H1 (cell line): ENCODE measurements around the gene PRKCA. TPM values are rescaled to one million over a fixed set of nuclear protein-coding genes. Genes with fewer than 3 reads are reported as not detected.

Experiments used
- CTCF ChIA-PET: fragments of 300-600 bp; sonication (Branson Sonifier 250); formaldehyde crosslinking; loops from one replicate; lab custom pipeline; 2021; ENCODE audit not compliant: partially characterized antibody; lab: Charles Lee
- POLR2A ChIA-PET: fragments of 300-600 bp; sonication (Branson Sonifier 250); formaldehyde crosslinking; loops from one replicate; lab custom pipeline; 2021; ENCODE audit warnings: inconsistent platforms; ENCODE audit not compliant: partially characterized antibody; lab: Charles Lee
- DNase-seq, 2 experiments: peaks; one replicate each; pipeline versions ENCODE4 v3.0.0 to v3.0.0-alpha.2; 2010 to 2022; ENCODE audit warnings: low spot score in 2 of 2, low read depth in 1 of 2, mixed read lengths in 1 of 2
- FAIRE-seq: peaks from 2 replicates; lab custom pipeline; 2011; peaks lifted over from hg19 to GRCh38; lab: Jason Lieb, UNC
- H2AFZ ChIP-seq: 2 replicates; pipeline ENCODE4 v1.8.1; 2012; ENCODE audit warnings: low read length, inconsistent platforms
- H2AK5ac ChIP-seq: 2 replicates; pipeline ENCODE4 v1.6.1; 2013; ENCODE audit warnings: low read depth, low read length
- H2BK120ac ChIP-seq: replicated peaks from 2 replicates; pipeline ENCODE3; 2013; ENCODE audit warnings: low read depth, low read length, inconsistent platforms
- H2BK12ac ChIP-seq: 2 replicates; pipeline ENCODE4 v1.6.1; 2013; ENCODE audit warnings: low read depth, low read length
- H2BK15ac ChIP-seq: 2 replicates; pipeline ENCODE4 v1.6.1; 2013; ENCODE audit warnings: low read length
- H2BK20ac ChIP-seq: 2 replicates; pipeline ENCODE4 v1.6.1; 2013; ENCODE audit warnings: low read length
- H2BK5ac ChIP-seq: 2 replicates; pipeline ENCODE4 v1.6.1; 2013; ENCODE audit warnings: low read depth, low read length
- H3K14ac ChIP-seq: 2 replicates; pipeline ENCODE4 v1.6.1; 2013; ENCODE audit warnings: inconsistent platforms; ENCODE audit not compliant: insufficient read length
- H3K18ac ChIP-seq: 2 replicates; pipeline ENCODE4 v1.6.1; 2013; ENCODE audit warnings: low read length; ENCODE audit errors: extremely low read depth
- H3K23ac ChIP-seq: 2 replicates; pipeline ENCODE4 v1.6.1; 2013; ENCODE audit warnings: inconsistent platforms; ENCODE audit not compliant: insufficient read length
- H3K23me2 ChIP-seq: 2 replicates; pipeline ENCODE4 v1.6.1; 2013; ENCODE audit warnings: low read depth, low read length
- H3K27ac ChIP-seq: 2 replicates; pipeline ENCODE4 v1.6.1; 2011; ENCODE audit warnings: low read depth, low read length, inconsistent platforms
- H3K27me3 ChIP-seq, 4 experiments: replicated peaks in 1 of 4; 1 replicate in 1 of 4; 2 replicates in 3 of 4; pipeline versions ENCODE4 v1.6.1 to v1.8.1; 2011 to 2013; ENCODE audit warnings: low read length in 3 of 4, mild to moderate bottlenecking in 3 of 4, inconsistent platforms in 2 of 4, mixed read lengths in 2 of 4, moderate library complexity in 1 of 4; ENCODE audit not compliant: control insufficient read depth in 3 of 4, insufficient read depth in 3 of 4; ENCODE audit errors: extremely low read depth in 1 of 4
- H3K36me3 ChIP-seq, 4 experiments: 2 replicates each; pipeline versions ENCODE4 v1.6.1 to v1.8.1; 2011 to 2013; ENCODE audit warnings: mild to moderate bottlenecking in 4 of 4, low read length in 3 of 4, moderate library complexity in 2 of 4, control low read depth in 1 of 4, inconsistent platforms in 1 of 4; ENCODE audit not compliant: insufficient read depth in 4 of 4, control insufficient read depth in 2 of 4
- H3K4ac ChIP-seq: replicated peaks from 2 replicates; pipeline ENCODE3; 2013; ENCODE audit warnings: low read length, low read depth, mixed read lengths, inconsistent platforms; ENCODE audit not compliant: insufficient read length
- H3K4me1 ChIP-seq, 4 experiments: replicated peaks in 1 of 4; 1 replicate in 1 of 4; 2 replicates in 3 of 4; pipeline versions ENCODE4 v1.6.1 to v1.8.1; 2011 to 2013; ENCODE audit warnings: low read length in 3 of 4, inconsistent platforms in 2 of 4, mixed read lengths in 1 of 4; ENCODE audit not compliant: insufficient read depth in 4 of 4, control insufficient read depth in 3 of 4
- H3K4me2 ChIP-seq, 2 experiments: 2 replicates each; pipeline versions ENCODE4 v1.6.1 to v1.8.1; 2011 to 2013; ENCODE audit warnings: low read depth in 2 of 2, low read length in 2 of 2, control low read depth in 1 of 2, inconsistent platforms in 1 of 2, mild to moderate bottlenecking in 1 of 2; ENCODE audit not compliant: insufficient read depth in 1 of 2
- H3K4me3 ChIP-seq, 4 experiments: fragments of 200-600, 300-600 bp in 1 of 4; sonication (generic), shearing (Covaris generic), sonication (Bioruptor Twin) in 1 of 4; 2 replicates each; pipeline versions ENCODE4 v1.5.1 to v1.8.1; 2011 to 2016; ENCODE audit warnings: low read length in 4 of 4, low read depth in 3 of 4, control low read depth in 2 of 4, inconsistent platforms in 2 of 4, mild to moderate bottlenecking in 2 of 4, mixed read lengths in 1 of 4, moderate library complexity in 1 of 4; ENCODE audit not compliant: insufficient read depth in 2 of 4; ENCODE audit errors: extremely low read depth in 1 of 4
- H3K56ac ChIP-seq: replicated peaks from 2 replicates; pipeline ENCODE3; 2013; ENCODE audit warnings: low read depth, mild to moderate bottlenecking, mixed read lengths, low read length, inconsistent platforms; ENCODE audit not compliant: insufficient read length
- H3K79me1 ChIP-seq: 2 replicates; pipeline ENCODE4 v1.6.1; 2013; ENCODE audit warnings: low read depth, low read length, control low read depth
- H3K79me2 ChIP-seq, 2 experiments: 2 replicates each; pipeline versions ENCODE4 v1.6.1 to v1.8.1; 2012 to 2013; ENCODE audit warnings: low read length in 2 of 2, mild to moderate bottlenecking in 2 of 2, inconsistent platforms in 1 of 2; ENCODE audit not compliant: insufficient read depth in 2 of 2, control insufficient read depth in 1 of 2
- H3K9ac ChIP-seq, 4 experiments: replicated peaks in 1 of 4; 1 replicate in 1 of 4; 2 replicates in 3 of 4; pipeline versions ENCODE4 v1.6.1 to v1.8.1; 2011 to 2013; ENCODE audit warnings: low read depth in 3 of 4, low read length in 3 of 4, control low read depth in 2 of 4, mild to moderate bottlenecking in 2 of 4, moderate library complexity in 2 of 4, inconsistent platforms in 1 of 4; ENCODE audit errors: extremely low read depth in 1 of 4
- H3K9me3 ChIP-seq, 2 experiments: 2 replicates each; pipeline versions ENCODE4 v1.6.1 to v1.8.1; 2012 to 2013; ENCODE audit warnings: mild to moderate bottlenecking in 2 of 2, moderate library complexity in 2 of 2, control low read depth in 1 of 2, inconsistent platforms in 1 of 2, low read depth in 1 of 2, low read length in 1 of 2, mixed read lengths in 1 of 2; ENCODE audit not compliant: insufficient read depth in 2 of 2
- H4K20me1 ChIP-seq, 2 experiments: replicated peaks in 1 of 2; 2 replicates each; pipeline versions ENCODE3 to v1.8.1; 2011 to 2013; ENCODE audit warnings: inconsistent platforms in 2 of 2, low read length in 2 of 2, mild to moderate bottlenecking in 1 of 2; ENCODE audit not compliant: insufficient read depth in 2 of 2, control insufficient read depth in 1 of 2
- H4K5ac ChIP-seq: 2 replicates; pipeline ENCODE4 v1.6.1; 2013; ENCODE audit warnings: low read length, low read depth, mixed read lengths, inconsistent platforms; ENCODE audit not compliant: insufficient read length
- H4K8ac ChIP-seq: 2 replicates; pipeline ENCODE4 v1.8.0; 2013; ENCODE audit warnings: mild to moderate bottlenecking, moderate library complexity, low read length, inconsistent platforms; ENCODE audit not compliant: insufficient read depth; ENCODE audit errors: extremely low read depth
- H4K91ac ChIP-seq: replicated peaks from 2 replicates; pipeline ENCODE3; 2013; ENCODE audit warnings: low read length, mixed read lengths, inconsistent platforms; ENCODE audit not compliant: insufficient read length
- CEBPB ChIP-seq: IDR thresholded peaks from 2 replicates; pipeline ENCODE4 v1.6.1; 2012; ENCODE audit warnings: low read depth, low read length
- EZH2 ChIP-seq: fragments of 200-600 bp; sonication (generic); IDR thresholded peaks from 2 replicates; pipeline ENCODE4 v1.7.1; 2012; ENCODE audit warnings: low read depth, mild to moderate bottlenecking, moderate library complexity, low read length, inconsistent platforms; ENCODE audit not compliant: severe bottlenecking
- GTF2F1 ChIP-seq: IDR thresholded peaks from 2 replicates; pipeline ENCODE4 v1.6.1; 2012; ENCODE audit warnings: low read depth, low read length, improper control_type of control experiment, borderline replicate concordance
- RFX5 ChIP-seq: IDR thresholded peaks from 2 replicates; pipeline ENCODE4 v1.6.1; 2011; ENCODE audit warnings: low read depth, low read length, improper control_type of control experiment, borderline replicate concordance
- WGBS, 2 experiments: shearing (Covaris generic) in 1 of 2; methylation state at CpG; one replicate each; pipeline versions ENCODE4 v1.1.6 to v1.1.7; 2013 to 2015; ENCODE audit warnings: low lambda C conversion rate in 2 of 2, mixed read lengths in 2 of 2, inconsistent platforms in 1 of 2, low coverage in 1 of 2, missing lambda C conversion rate in 1 of 2; ENCODE audit not compliant: insufficient replicate concordance in 2 of 2, insufficient coverage in 1 of 2, insufficient read length in 1 of 2; ENCODE audit errors: extremely low coverage in 1 of 2, missing lambda C conversion rate in 1 of 2; 5-methylcytosine and 5-hydroxymethylcytosine counted together
- polyA plus RNA-seq, 7 experiments: library from polyadenylated mRNA; depleted of rRNA in 3 of 7; stranded (reverse) in 5 of 7; unstranded in 2 of 7; fragments of >200 nt in 5 of 7; fragments of 200-250 nt in 2 of 7; gene quantifications; 1 replicate in 5 of 7; 2 replicates in 1 of 7; 4 replicates in 1 of 7; pipeline versions ENCODE4 v1.2.1 to v1.2.3, GENCODE V29; 2011 to 2013; ENCODE audit warnings: missing spikeins in 2 of 7, mixed read lengths in 2 of 7
- total RNA-seq: library from RNA; stranded (reverse); fragmentation: NEBNext Ultra II Directional; extraction: Animal tissue kit (Norgen Biotek cat#: 25700); gene quantifications from 2 replicates; pipeline ENCODE4 v1.2.1, GENCODE V29; 2021

The PRKCA gene
- total and polyA plus RNA-seq, 2 of the 8 experiments (the other 6 are each of a cell fraction or from before 2014, with no cell fraction given) = 5.8 to 17.8 TPM

DNA sequence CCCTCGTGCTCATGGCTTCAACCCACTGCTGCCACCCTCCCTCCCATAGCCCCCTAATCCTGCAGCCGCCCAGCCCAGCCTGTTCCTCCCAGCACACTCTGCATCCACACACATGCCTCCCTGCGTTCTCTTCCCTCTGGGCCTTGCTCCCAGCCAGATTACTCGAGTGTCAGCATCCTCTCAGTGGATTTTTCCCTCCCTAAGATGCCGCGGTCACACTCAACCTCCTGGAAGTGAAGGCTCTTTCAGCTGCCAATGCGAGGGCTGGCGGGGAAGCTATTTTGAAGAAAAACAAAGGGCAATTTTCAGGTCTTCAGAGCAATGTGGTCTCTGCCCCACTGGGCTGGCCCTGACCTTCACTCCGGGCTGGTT lies 509.3 kb downstream of the PRKCA start:
- Histone ChIP-seq H3K27me3 (no peaks in the 10 kb centered on the region), H3K27ac (no peak overlapping the region), H3K79me2 (no peaks in the 10 kb centered on the region), H2BK12ac (no peak overlapping the region), H3K4me2 (no peak overlapping the region), H3K9me3 (no peaks in the 10 kb centered on the region), H3K4me3 (no peak overlapping the region), H2BK20ac (no peak overlapping the region), H3K36me3 (no peaks in the 10 kb centered on the region), H3K23me2 (no peaks in the 10 kb centered on the region), H3K18ac (no peak overlapping the region), H2BK15ac (no peak overlapping the region), H4K20me1 (no peaks in the 10 kb centered on the region), H2BK120ac (no peak overlapping the region), H2AK5ac (no peak overlapping the region), H4K8ac (no peak overlapping the region), H4K5ac (no peak overlapping the region), H4K91ac (no peak overlapping the region), H3K14ac (no peak overlapping the region), H2BK5ac (no peak overlapping the region; the same call in 1 of the 2 replicates), H3K9ac (no peak overlapping the region), H3K79me1 (no peaks in the 10 kb centered on the region), H2AFZ (no peak overlapping the region), H3K56ac (no peak overlapping the region), H3K4me1 (no peaks in the 10 kb centered on the region), H3K23ac (no peak overlapping the region), H3K4ac (no peak overlapping the region)
- ChIA-PET CTCF (interaction anchor here (0.6 to 1.7 kb wide), 5 partner anchors 22 to 86 kb away, joined by 3 to 4 read pairs (median 3); no protein-coding TSS in a partner anchor), POLR2A (interaction anchor here (0.7 kb wide), 1 partner anchor 8 kb away, joined by 4 read pairs; no protein-coding TSS in a partner anchor)
- 85% methylated on average over 9 of the region's 9 CpGs; no CpG with 5 or more reads in 1 of the 2 experiments for WGBS, 2 experiments
- no peak for DNase-seq
- FAIRE-seq = no peak
- TF ChIP-seq GTF2F1 (no peak), CEBPB (no peak), EZH2 (no peak), RFX5 (no peak)
